Activated CD8-positive, alpha-beta memory T cell treated with anti-CD3 and anti-CD28 coated beads for 24 hours (primary cell): ENCODE data around the gene NAALADL2.

Experiments
- DNase-seq: peaks from one replicate; pipeline ENCODE4 v3.0.0-alpha.2; 2020

NAALADL2 gene

DNA sequence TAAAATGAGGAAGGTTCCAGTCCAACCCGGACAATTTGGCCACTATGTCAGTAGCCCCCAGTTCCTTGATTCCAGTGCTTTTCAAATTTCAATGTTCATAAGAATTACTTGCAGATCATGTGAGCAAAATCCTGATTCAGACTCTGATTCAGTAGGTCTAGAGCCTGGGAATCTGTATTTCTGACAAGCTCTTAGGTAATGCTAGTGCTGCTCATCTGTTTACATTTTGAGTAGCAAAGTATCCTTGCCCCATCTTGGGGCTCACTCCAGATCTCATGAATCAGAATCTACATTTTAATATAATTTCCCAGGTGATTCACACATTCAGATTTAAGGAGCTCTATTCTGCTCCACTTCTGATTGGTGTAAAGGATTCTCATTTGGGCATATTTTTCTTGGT lies 142.0 kb downstream of the NAALADL2 start:
- no peak for DNase-seq

DNA sequence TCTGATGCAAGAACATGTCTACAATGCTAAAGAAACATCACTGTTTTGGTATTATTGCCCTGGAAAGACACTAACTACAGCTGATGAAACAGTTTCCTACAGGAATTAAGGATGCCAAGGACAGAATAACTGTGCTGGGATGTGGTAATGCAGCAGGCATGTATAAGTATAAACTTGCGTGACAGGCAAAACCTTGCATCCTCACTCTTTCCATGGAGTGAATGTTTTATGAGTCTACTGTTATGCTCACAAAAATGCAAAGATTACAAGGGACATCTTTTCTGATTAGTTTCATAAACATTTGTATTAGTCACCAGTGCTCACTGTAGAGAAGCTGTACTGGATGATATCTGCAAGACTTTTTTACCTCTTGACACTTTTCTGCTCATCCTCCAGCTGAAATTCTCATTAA lies 143.6 kb downstream of the NAALADL2 start:
- DNase-seq = no peak

DNA sequence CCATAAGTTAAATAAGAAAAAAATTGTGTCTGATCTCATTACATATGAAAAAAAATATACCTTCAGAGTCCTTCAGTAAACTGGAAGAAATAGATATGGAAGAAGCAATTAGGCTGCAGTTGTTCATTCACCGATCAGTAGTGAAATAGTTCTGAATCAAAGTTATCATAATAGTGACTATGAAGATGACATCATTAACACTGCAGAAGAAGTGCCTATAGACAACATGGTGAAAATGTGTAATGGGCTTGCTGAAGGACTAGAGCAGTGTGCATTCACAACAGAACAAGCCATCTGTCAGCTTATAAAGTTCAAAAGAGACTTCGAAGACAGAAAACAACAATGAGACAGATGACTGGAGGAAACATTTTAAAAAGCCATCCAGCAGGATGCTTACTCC lies 144.5 kb downstream of the NAALADL2 start:
- no peak for DNase-seq

DNA sequence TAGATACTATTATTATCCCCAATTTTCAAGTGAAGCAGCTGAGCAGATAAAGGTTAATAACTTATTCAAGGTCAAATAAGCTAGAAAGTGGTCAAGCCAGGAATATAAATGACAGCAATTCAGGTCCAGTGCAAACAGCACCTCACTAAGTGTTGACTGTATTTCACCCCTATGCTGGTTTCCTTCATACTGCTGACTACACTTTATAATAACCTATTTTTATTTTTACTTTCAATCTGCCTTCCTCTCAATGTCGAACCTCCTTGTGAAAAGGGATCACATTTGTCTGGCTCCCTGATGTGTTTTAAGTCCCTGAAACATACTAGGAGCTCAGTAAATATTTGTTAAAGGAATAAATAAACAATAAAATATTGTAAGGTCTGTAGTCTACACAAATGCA lies 146.1 kb downstream of the NAALADL2 start:
- no peak for DNase-seq

DNA sequence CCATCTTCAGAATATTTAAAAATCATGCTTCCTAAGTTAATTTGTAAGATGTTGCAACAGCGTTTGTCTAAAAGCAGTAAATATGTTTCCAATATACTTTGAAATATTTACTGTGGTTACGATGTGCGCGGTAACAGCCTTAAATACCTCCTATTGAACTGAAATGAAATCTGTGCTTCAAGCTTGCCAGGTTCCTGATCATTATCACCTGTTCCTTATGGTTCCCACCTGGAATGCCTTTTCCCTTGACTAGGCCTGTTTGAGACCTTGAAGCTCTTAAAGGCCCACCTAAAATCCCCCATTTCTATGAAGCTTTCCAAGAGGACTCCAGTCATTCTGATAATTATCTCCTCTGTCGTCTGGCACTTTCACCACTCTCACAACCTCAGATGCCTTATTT lies 146.7 kb downstream of the NAALADL2 start:
- no peak for DNase-seq

DNA sequence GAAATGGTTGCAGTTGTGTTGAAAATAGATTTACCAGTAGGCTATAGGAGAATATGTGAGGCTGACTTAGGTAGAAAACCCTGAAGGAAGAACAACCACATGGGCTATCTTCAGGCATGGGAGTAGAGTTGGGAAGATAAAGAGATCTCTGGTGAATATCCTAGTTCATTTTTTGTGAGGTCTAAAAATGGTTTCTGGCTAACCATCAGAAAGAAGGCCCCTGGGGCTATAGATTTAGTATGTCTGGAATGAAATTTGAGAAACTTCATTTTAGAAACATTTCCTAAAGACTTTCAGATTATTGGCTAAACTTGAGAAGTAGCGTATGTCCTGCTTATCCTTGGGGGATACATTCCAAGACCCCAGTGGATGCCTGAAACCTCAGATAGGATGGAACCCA lies 148.2 kb downstream of the NAALADL2 start:
- no peak for DNase-seq

DNA sequence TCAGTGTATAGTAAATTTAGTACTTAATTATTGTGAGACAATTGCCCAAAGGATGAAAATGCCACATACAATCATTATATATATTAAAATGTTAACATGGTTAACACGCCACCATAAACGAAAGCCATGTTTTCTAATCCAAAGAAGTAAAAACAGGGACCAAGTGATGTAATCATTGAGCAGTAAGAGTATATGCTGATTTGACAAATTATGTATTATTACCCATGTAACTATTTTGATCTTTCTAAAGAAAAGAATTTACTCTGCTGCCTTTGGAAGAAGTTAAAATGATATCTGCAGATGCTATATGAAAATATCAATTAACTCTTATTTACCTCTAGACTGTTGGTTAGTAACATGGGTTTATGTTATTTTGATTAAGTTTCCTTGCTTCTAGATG lies 150.2 kb downstream of the NAALADL2 start:
- DNase-seq = no peak

DNA sequence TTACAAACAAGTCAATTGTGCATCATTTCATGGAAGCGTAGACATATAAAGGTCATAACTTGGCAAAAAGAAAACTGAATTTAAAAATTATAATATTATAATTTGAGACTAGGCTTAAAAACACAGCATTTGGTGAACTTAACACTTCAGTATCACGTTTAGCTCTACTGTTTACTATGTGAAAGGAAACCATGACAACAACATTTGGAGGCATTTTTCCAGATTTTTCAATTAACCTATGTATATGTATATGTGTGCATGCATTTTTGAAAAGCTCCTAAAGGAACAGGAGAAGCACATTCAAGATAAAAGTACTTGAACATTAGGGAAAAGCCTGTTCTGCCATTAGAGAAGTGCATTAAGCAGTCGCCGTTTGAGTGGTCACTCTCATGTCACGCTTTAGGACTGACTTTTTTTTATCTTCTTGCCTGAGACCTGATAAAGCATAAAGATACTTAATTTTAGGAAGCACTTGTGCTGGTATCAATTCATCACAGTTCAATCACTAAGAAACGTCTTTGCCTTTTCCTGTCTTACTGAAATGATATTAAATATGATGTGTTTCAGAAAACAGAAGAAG lies 156.0 kb downstream of the NAALADL2 start:
- DNase-seq = no peak

DNA sequence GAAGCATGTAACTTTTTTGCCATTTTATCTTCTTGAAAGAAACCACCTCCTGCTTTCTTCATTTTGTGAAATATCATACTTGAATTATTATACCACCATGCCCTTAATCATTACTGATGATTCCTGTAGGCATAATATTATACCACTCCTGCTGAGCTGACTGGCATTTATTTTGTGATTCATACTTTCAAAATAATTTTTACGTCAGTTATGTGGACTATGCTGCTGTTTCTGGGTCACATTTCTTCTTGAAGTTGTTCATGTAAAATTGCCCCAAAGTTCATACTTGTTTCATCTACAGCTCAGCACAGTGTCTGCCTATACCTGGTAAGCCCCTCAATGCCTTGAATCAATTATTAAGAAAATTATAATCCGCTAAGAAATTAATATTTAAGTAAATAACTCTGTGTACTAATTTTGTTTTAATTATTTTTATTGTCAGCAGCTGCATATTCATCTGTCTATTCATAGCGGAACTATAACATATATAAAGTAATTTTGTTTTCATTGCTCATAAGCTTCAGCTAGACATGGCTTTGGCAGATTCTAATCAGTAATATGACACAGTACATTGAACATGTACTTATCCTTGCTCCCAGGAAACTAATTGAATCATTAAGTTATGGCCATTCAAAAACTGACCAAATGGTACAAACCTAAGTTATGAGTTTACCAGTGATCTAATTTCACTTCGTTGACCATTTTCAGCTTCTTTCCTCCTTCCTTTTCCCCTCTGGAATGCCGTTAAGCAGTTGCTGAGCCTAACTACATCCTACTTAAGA lies 160.0 kb downstream of the NAALADL2 start:
- no peak for DNase-seq

DNA sequence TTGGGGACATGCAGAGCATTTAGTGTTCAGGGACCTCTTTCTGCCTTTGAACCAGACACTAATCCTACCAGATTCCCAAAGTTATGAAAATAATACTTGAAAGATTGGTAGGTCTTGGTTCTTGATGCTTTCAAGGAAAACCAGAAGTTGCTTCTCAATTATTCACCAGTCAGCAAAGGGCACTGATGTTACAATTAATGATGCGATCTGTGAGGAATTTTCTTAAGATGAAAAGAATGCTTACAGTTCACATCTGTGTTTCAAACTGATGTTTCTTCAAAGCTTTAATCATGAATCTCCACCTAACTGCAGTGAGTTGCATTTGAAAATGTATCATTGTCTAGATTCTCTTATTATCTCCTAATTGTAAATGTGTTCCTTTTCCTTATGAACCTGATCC lies 161.0 kb downstream of the NAALADL2 start:
- DNase-seq = no peak

DNA sequence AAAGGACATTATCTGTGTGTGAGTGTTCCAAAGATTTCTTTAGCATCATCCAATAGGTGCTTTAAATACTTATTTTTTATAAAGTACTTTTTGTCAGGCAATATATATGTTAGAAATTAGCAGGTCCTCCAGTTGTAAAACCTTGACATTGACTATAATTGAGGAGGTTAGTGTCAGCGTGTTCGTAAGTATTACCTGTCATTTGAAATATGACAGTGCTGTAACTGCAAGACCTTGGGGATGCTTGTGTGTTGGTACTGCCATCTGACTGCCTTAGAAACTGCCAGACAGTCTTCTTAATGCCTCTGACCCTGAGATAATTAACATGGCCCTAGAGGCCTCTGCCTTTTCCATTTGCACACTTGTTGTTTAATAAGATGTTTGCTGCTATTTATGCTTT lies 170.7 kb downstream of the NAALADL2 start:
- no peak for DNase-seq

DNA sequence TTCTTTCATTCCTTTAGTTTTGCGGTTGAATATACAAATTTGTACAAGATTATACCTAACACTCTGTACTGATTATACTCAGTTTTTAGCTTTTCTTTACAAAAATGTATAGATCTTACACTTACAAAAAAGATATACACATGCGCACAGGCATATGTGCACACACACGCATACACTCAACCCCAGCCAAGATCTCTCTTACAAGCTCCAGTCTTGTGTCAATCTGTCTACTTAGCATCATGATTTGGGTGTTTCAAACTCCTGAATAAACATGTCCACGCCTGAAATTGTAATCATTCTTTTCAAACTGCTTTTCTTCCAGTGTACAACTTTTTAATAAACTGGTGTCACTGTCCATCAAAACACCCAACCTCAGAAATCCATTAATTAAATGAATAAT lies 180.7 kb downstream of the NAALADL2 start:
- DNase-seq = no peak

DNA sequence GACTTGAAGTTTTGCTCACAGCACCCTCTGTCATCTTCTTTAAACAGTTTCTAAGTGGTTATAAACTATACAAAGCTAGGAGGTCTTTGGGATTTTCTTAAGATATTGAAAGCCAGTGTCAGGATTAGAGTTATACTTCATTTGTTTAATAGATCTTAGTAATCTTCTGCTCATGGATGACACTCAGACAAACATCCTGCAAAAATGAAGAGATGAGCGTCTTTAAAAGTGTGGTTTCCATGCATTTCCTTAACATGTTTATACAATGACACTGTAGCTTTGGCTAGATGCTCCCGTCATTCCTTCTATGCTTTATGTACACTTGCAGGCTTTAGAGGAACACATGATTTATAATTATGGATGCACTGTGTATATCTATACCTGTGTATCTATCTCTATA lies 182.2 kb downstream of the NAALADL2 start:
- DNase-seq = no peak

DNA sequence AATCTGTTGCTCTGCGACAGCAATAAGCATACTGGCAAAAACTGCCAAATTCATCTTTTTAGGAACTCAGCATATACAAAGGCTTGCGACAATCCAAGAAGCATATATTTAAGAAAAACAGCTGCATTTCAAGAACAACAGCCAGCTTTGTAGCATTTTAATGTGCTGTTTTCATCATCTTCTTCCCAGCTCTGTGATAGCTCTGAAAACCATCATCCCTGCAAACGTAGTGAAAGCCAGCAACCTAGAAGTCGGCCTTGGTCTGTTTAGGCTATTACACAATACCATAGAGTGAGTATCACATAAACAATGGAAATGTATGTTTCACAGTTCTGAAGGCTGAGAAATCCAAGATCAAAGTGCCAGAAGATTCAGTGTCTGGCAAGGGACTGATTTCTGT lies 187.5 kb downstream of the NAALADL2 start:
- no peak for DNase-seq

DNA sequence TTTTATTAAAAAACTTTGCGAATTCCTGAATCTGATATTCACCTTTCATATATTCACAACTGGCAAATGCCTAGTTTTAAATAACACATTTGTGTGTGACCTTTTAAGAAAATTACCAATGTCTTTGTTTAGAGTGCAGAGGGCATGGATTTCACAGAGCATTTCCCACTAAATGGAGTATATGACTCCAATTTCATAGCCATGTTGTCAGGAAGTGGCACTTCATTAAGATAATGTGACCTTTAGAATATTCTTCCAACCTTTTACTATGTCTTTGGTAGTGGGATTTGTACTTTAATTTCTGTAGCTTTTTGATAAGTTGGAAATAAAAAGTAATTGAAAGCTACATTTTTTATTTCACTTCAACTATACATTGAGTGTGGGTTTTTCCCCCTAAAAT lies 188.7 kb downstream of the NAALADL2 start:
- DNase-seq = no peak

DNA sequence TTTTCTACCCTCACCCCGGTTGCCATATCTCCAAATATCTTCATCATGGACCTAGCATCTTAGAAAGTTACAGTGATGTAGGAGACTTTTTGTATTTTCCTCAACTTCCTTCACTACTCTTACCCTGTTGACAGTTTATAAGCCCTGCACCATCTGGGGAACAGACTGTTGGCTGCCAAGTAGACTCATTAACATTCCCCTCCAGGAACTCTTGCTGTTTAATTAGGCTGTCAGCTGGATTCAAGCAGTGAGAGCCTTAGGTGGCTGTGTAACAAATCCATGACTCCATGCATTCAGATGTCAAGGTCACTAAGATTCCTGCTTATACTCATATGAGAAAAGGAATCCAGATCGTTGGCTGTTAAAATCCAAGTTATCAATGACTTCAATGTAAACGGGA lies 198.3 kb downstream of the NAALADL2 start:
- no peak for DNase-seq

DNA sequence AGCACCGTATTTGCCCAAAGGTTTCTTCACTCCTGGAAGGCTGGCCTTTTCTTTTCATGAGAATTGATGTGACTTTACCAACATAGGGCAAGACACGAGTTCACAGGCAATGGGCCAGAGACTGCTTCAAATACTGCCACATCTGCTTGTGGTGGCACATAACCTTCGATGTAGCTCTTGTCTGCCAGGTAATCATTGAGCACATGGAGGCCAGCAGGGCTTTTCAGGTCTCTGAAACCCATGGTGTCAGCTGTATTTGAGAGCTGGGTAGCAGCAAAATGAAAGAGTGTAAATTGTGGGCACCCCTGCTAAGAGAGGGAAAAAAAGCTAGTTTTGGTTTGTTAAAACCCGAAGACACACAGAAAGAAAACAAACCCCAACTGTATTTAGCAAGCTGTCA lies 200.7 kb downstream of the NAALADL2 start:
- DNase-seq = no peak

DNA sequence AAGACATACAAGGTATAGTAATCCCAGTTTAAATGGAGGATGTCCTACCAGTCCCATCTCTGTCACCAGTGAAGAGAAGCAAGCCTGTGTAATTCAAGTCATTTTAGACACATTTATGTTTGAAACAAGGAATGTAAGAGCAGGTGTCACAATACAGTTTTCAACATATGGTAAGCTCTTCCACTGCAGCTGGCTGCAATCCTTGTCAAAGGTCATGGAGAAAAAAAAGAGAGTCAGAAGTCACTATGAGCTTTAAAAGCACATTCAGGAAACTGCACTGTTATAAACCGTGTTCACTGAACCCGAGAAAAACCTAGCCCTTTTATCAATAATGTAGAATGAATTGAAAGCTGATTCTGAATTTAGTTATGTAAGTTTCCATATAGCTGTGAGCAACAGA lies 206.4 kb downstream of the NAALADL2 start:
- DNase-seq = no peak

DNA sequence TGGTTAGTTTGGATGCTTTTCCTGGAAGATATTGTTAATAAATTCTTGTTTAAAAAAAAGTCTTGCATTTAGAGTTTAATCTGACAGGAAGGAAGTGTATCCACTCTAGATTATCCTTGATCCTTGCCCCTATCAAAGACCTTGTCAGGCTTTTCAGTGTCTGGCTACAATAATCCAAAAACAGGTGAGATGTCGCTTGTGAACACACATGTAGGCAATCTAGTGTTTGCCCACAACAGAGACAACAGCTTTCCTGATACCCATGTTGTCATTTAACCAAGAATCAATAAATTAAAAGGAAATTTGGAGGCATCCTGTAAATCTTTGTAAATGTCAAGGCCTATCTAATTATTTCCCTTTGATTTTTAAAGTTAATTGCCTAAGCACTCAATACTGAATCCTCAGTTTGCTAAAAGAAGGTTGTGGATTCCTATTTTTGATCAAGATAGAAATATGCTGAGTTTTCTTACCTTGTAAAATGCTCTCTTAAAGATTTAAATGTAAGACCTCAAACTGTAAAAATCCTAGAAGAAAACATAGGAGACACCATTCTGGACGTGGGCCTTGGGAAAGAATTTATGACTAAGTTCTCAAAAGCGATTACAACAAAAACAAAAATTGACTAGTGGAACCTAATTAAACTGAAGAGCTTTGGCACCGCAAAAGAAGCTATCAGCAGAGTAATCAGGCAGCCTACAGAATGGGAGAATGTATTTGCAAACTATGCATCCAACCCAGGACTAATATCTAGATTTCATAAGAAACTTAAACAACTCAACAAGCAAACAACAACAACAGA lies 207.7 kb downstream of the NAALADL2 start:
- no peak for DNase-seq

DNA sequence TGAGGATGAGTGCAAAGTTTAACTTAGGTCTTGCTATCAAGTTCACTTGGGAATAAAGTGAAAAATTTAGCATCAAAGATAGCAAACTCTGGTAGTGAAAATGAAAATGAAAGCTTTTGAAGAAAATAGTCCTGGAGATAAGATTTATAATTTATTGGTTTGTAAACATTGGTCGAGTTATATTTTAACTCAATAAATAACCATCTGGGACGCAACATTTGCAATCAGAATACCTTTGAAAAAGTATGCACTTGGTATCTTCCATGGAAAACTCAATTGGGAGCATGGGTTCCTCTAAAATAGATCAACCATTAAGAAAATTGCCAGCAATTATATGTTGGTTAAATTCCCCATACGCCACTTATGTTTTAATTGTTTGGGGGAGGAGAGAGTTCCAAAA lies 209.5 kb downstream of the NAALADL2 start:
- DNase-seq = no peak

DNA sequence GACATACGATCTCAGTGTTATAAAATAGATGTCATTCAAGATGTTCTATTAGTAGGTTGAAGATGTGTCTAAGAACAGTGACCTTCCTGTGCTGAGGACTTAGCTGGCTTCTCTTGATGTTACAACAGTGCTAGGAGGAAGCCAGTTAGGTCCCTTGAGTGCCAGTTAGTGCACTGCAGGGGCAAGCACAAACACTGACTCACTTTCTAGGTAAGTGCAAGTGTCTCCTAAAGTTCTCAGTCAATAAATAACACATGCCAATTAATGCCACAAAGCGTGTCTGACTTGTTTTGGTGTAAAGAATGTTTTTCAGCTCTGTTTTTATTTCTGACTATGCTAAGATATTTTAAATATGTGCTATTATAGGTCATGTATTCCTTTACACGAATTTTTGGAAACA lies 211.8 kb downstream of the NAALADL2 start:
- DNase-seq = no peak

DNA sequence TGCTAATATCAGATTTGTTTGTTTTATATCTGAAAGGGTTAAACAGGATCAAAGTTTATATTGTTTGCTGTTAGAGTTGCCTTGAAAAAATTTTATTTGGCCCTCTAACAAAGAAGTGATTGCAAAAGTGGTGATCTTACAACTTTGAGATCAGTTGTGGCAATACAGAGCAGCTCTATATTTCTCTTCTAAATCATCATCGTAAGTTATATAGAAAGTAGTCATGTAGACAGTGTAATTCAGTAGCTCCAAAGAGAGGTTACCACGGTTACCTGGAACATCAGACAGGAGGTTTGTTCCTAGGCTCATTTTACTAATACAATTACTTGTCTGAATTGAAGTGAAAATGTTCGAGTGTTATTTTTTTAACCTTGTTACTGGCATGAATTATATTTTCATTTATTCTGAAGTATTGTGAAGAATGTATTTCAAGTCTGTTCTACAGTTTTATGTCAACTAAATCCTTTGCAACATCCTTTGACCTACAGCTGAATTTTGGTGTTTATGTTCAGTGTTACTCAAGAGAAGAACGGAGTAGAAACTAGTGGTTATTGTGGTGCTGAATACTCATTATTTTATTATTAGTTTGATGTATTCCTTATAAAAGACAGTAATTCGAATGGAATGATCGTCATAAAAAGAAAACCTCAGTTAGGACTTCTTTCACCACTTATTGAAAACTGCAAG lies 214.2 kb downstream of the NAALADL2 start:
- no peak for DNase-seq

DNA sequence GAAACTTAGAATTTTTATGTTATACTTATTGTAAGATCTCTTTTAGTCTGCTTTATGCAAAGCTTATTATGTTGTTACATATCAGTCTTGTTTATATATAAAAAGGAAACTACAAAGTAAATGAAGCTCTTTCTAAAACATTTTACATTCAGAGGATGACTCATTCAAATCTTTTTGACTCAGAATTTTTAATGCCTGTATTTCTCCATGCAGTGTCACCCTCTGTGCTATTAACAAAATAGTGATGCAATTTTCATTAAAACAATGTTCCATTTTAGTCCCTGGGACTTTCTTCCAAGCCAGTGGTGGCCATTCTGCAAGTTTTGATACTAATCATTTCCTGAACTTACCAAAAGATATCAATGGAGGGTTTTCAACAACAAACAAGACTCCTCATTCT lies 216.1 kb downstream of the NAALADL2 start:
- no peak for DNase-seq

DNA sequence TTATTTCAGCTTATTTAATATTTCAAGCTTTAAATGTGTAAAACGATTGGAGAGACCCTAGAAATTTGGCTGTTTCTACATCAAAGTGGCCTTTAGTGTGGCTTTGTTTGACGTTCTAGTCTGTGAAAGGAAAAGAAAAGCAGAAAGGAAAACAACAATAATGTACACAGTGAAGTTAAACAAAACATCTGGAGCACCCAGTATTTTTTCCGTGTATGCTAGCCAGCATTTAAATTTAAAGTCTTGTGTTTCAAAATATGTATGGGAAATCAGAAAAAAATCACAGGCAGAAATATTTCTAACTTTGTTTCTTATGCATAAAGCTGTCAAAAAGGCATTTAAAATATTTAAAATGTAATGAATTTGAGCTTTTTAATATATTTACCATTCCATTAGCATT lies 218.1 kb downstream of the NAALADL2 start:
- no peak for DNase-seq
